ENCODE measurements around the gene ZNF717. TPM values are rescaled to one million over a fixed set of nuclear protein-coding genes. Genes with fewer than 3 reads are reported as not detected.

The ZNF717 gene
- polyA plus RNA-seq, 3 donors from 2014 or later, result 4.7 to 8.2 (median 6.4) TPM

DNA sequence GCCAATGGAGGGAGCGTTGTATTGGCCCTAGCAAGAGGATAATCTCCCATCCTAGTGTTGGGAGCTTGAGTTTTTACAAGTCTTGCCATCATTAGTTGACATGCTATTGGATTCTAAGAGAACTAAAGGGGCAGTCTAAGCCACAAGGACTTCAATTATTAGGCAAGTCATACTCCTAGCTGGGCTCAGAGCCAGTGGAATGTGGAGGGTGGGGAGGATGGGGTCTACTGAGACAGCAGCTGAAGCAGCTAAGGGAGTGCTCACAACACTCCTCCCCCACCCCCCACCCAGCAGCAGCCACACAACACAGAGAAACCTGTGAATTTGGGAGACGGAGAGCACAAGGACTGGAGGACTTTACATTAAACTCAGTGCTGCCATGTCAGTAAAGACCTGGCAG lies 93.3 kb downstream of the ZNF717 start:
- no peaks in the 10 kb centered on the region for H3K27me3 Mint-ChIP-seq (ENCODE audit: low read depth in 3 of 3)
- no peak for DNase-seq
- no peak overlapping the region for H3K27ac Mint-ChIP-seq
- H3K4me3 Mint-ChIP-seq, result no peak overlapping the region
- H3K9me3 Mint-ChIP-seq, result peaks cover 15 to 49% (median 41%) of the 10 kb centered on the region in 6 donors
- no peaks in the 10 kb centered on the region for H3K4me1 Mint-ChIP-seq
- peaks cover 0 to 2% (median 0%) of the 10 kb centered on the region in 3 donors for H3K36me3 Mint-ChIP-seq

GRCh38 chr3:75687323-75687722 lies 98.0 kb downstream of the ZNF717 start:
- Mint-ChIP-seq H3K9me3 (peaks cover 12 to 60% (median 44%) of the 10 kb centered on the region in 6 donors), H3K36me3 (peaks cover 0 to 8% (median 2%) of the 10 kb centered on the region in 3 donors), H3K4me1 (no peaks in the 10 kb centered on the region), H3K27me3 (ENCODE audit: low read depth in 3 of 3) (no peaks in the 10 kb centered on the region), H3K4me3 (no peak overlapping the region), H3K27ac (no peak overlapping the region)
- DNase-seq, result no peak

Other genes with a start within 250 kb of the ZNF717 start
- gene FRG2C, start 121.2 kb downstream of the ZNF717 start, polyA plus RNA-seq, result not detected